Neural progenitor cell (in vitro differentiated cells): ENCODE measurements around the gene RPL10A.

Source experiments
- CTCF ChIP-seq: fragments of 200-600 bp; sonication (generic); IDR thresholded peaks from 2 replicates; pipeline ENCODE4 v1.5.1; 2017; ENCODE audit warnings: antibody characterized with exemption, mild to moderate bottlenecking
- EZH2 ChIP-seq: fragments of 200-600 bp; sonication (generic); IDR thresholded peaks from 2 replicates; pipeline ENCODE4 v1.6.1; 2017; ENCODE audit warnings: antibody characterized with exemption, mild to moderate bottlenecking, moderate library complexity
- EZH2phosphoT487 ChIP-seq: fragments of 200-600 bp; sonication (generic); IDR thresholded peaks from 2 replicates; pipeline ENCODE4 v1.6.1; 2017; ENCODE audit warnings: antibody characterized with exemption

GRCh38 chr6:35495258-35496035 lies 27.2 kb downstream of the RPL10A start:
- TF ChIP-seq CTCF (no peak), EZH2 (no peak), EZH2phosphoT487 (no peak)
